Esophagus (tissue), 2 donors: ENCODE results near the gene SULF2. TPM values are rescaled to one million over a fixed set of nuclear protein-coding genes. Genes with fewer than 3 reads are reported as not detected.

Source experiments
- H3K27ac ChIP-seq, 2 donors: one replicate each; pipeline ENCODE4 v1.5.1; 2013; ENCODE audit warnings: low read depth in 2 of 2, mild to moderate bottlenecking in 2 of 2, inconsistent platforms in 1 of 2, low read length in 1 of 2, moderate library complexity in 1 of 2
- H3K27me3 ChIP-seq, 2 donors: one replicate each; pipeline ENCODE4 v1.6.1; 2013; ENCODE audit warnings: low read length in 2 of 2, control low read depth in 1 of 2, mild to moderate bottlenecking in 1 of 2; ENCODE audit not compliant: insufficient read depth in 2 of 2, control insufficient read depth in 1 of 2
- H3K36me3 ChIP-seq, 2 donors: one replicate each; pipeline ENCODE4 v1.6.1; 2013; ENCODE audit warnings: low read length in 1 of 2; ENCODE audit not compliant: control insufficient read depth in 2 of 2, insufficient read depth in 2 of 2
- H3K4me1 ChIP-seq, 2 donors: one replicate each; pipeline ENCODE4 v1.6.1; 2013; ENCODE audit warnings: low read length in 1 of 2; ENCODE audit not compliant: control insufficient read depth in 2 of 2, insufficient read depth in 2 of 2
- H3K4me3 ChIP-seq, 2 donors: one replicate each; pipeline ENCODE4 v1.5.1; 2013; ENCODE audit warnings: low read length in 2 of 2, mild to moderate bottlenecking in 2 of 2, low read depth in 1 of 2, moderate library complexity in 1 of 2
- H3K9me3 ChIP-seq, 2 donors: one replicate each; pipeline ENCODE4 v1.6.1; 2013; ENCODE audit warnings: mild to moderate bottlenecking in 2 of 2, low read depth in 1 of 2, low read length in 1 of 2, moderate library complexity in 1 of 2; ENCODE audit not compliant: control insufficient read depth in 2 of 2, insufficient read depth in 1 of 2
- WGBS, 2 donors: extraction: QIAGEN DNeasy Blood & Tissue Kit; methylation state at CpG; one replicate each; pipeline ENCODE4 v1.1.7; 2013; 5-methylcytosine and 5-hydroxymethylcytosine counted together
- polyA plus RNA-seq, 2 donors: library from polyadenylated mRNA; stranded (reverse); fragments of 200-250 nt; gene quantifications; one replicate each; pipeline ENCODE4 v1.2.3, GENCODE V29; 2013
- donor health status: healthy with polysubstance abuse.
- donor health status: Bipolar disorder and iron deficiency.

Gene SULF2
- polyA plus RNA-seq, 2 donors, result 47.3 to 153 TPM

DNA sequence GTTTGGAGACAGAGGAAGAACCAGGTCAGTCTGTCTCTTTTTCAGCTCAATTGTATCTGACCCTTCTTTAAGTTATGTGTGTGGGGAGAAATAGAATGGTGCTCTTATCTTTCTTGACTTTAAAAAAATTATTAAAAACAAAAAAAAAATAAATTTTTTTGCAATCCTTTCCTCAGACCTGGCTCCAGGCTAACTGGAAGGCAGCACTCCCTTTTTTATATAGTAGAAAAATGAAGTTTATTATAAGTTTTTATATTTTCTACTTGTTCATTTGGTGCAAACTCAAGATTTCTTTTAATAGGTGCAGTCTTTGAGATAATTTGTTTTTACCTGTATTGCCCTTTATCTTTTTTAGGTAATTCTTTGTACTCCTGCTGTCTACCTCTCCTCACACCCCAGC is 129.6 kb downstream of the SULF2 start:
- Histone ChIP-seq H3K9me3 (no peaks in the 10 kb centered on the region), H3K27me3 (no peaks in the 10 kb centered on the region), H3K27ac (no peak overlapping the region), H3K4me1 (no peaks in the 10 kb centered on the region), H3K4me3 (no peak overlapping the region), H3K36me3 (peaks cover 13 to 24% of the 10 kb centered on the region in 2 donors)

DNA sequence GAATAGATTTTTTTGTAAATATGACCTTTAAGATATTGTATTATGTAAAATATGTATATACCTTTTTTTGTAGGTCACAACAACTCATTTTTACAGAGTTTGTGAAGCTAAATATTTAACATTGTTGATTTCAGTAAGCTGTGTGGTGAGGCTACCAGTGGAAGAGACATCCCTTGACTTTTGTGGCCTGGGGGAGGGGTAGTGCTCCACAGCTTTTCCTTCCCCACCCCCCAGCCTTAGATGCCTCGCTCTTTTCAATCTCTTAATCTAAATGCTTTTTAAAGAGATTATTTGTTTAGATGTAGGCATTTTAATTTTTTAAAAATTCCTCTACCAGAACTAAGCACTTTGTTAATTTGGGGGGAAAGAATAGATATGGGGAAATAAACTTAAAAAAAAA is 130.9 kb downstream of the SULF2 start:
- Histone ChIP-seq H3K4me1 (no peaks in the 10 kb centered on the region), H3K27me3 (no peaks in the 10 kb centered on the region), H3K36me3 (peaks cover 9 to 20% of the 10 kb centered on the region in 2 donors), H3K4me3 (no peak overlapping the region), H3K27ac (no peak overlapping the region), H3K9me3 (no peaks in the 10 kb centered on the region)
- WGBS, 2 donors, result 93 to 96% methylated on average over 1 of the region's 1 CpG

DNA sequence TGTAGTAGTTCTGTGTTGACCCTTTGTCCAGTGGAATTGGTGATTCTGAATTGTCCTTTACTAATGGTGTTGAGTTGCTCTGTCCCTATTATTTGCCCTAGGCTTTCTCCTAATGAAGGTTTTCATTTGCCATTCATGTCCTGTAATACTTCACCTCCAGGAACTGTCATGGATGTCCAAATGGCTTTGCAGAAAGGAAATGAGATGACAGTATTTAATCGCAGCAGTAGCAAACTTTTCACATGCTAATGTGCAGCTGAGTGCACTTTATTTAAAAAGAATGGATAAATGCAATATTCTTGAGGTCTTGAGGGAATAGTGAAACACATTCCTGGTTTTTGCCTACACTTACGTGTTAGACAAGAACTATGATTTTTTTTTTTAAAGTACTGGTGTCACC is 131.4 kb downstream of the SULF2 start:
- no peaks in the 10 kb centered on the region for H3K9me3 ChIP-seq
- H3K4me3 ChIP-seq, result no peak overlapping the region
- no peak overlapping the region for H3K27ac ChIP-seq
- H3K4me1 ChIP-seq, result no peaks in the 10 kb centered on the region
- peaks cover 9 to 20% of the 10 kb centered on the region in 2 donors for H3K36me3 ChIP-seq
- 69 to 73% methylated on average over 2 of the region's 2 CpGs for WGBS, 2 donors
- no peaks in the 10 kb centered on the region for H3K27me3 ChIP-seq

DNA sequence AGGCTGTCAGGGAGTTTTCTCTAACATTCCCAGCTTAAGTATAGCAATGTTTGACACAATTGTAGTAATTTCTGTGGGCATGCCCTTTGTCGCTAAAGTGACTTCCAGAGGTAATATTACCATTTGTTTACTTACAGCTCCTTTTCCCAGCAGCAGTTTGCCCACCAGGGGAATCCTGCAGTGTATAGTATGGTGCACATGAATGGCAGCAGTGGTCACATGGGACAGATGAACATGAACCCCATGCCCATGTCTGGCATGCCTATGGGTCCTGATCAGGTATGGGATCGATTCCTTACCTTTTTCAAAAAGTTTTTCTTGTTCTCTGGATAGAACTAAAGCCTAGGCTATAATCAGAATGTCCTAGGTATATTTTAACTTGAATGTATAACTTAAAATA is 132.5 kb downstream of the SULF2 start:
- Histone ChIP-seq H3K36me3 (peaks cover 6 to 23% of the 10 kb centered on the region in 2 donors), H3K4me1 (no peaks in the 10 kb centered on the region), H3K4me3 (no peak overlapping the region), H3K27ac (no peak overlapping the region), H3K9me3 (no peaks in the 10 kb centered on the region), H3K27me3 (no peaks in the 10 kb centered on the region)
- WGBS, 2 donors, result 92 to 97% methylated on average over 2 of the region's 2 CpGs

DNA sequence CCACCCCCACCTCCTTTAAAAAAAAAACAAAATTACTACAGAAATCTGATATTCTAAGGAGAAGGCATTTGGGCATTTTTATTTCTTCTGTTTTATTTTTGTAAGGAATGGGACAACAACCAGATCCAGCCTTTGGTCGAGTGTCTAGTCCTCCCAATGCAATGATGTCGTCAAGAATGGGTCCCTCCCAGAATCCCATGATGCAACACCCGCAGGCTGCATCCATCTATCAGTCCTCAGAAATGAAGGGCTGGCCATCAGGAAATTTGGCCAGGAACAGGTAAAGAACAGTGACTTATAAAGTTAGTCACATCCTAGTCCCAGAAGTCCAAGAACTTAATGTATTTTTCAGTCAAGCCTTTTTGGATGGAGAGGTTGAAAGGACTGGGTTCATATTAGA is 133.0 kb downstream of the SULF2 start:
- WGBS, 2 donors, result 84 to 86% methylated on average over 3 of the region's 3 CpGs
- H3K4me3 ChIP-seq, result no peak overlapping the region
- H3K4me1 ChIP-seq, result no peaks in the 10 kb centered on the region
- H3K27ac ChIP-seq, result no peak overlapping the region
- H3K9me3 ChIP-seq, result no peaks in the 10 kb centered on the region
- H3K27me3 ChIP-seq, result no peaks in the 10 kb centered on the region
- peaks cover 6 to 23% of the 10 kb centered on the region in 2 donors for H3K36me3 ChIP-seq

DNA sequence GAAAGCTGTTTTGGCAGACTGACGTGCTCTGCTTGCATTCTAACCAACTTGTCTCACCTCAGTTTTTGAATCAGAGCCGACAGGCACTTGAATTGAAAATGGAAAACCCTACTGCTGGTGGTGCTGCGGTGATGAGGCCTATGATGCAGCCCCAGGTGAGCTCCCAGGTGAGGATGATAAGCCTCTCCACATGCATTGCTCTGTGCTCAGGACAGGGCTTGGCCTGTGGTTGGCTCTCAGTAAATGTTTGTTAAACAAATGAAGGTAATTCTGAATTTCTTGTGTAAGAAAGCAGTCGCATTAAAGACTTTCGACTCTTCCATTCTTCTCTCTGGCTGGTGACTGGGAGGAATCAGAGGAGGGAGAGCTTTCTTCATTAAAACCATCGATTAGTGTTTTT is 136.3 kb downstream of the SULF2 start:
- Histone ChIP-seq H3K4me1 (no peaks in the 10 kb centered on the region), H3K4me3 (no peak overlapping the region), H3K27me3 (no peaks in the 10 kb centered on the region), H3K27ac (peak overlapping the region in 1 of 2 donors; percentile 2), H3K36me3 (peaks cover 8 to 26% of the 10 kb centered on the region in 2 donors), H3K9me3 (no peaks in the 10 kb centered on the region)
- 88 to 90% methylated on average over 6 of the region's 6 CpGs for WGBS, 2 donors

DNA sequence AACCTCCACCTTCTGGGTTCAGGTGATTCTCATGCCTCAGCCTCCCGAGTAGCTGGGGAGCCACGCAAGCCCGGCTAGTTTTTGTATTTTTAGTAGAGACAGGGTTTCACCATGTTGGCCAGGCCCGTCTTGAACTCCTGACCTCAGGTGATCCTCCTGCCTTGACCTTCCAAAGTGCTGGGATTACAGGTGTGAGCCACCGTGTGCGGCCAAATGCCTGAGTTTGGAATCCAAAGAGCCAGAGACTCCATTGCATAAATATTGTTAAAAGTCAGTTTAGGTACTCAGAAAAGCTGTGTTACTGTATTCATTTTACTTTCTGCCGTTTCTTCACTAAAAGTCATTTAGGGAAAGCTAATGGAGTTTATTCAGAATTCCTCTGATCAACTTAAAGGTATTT is 137.3 kb downstream of the SULF2 start:
- Histone ChIP-seq H3K27me3 (no peaks in the 10 kb centered on the region), H3K36me3 (peaks cover 6 to 23% of the 10 kb centered on the region in 2 donors), H3K27ac (no peak overlapping the region), H3K4me3 (no peak overlapping the region), H3K4me1 (no peaks in the 10 kb centered on the region), H3K9me3 (no peaks in the 10 kb centered on the region)
- 90 to 91% methylated on average over 7 of the region's 7 CpGs for WGBS, 2 donors

DNA sequence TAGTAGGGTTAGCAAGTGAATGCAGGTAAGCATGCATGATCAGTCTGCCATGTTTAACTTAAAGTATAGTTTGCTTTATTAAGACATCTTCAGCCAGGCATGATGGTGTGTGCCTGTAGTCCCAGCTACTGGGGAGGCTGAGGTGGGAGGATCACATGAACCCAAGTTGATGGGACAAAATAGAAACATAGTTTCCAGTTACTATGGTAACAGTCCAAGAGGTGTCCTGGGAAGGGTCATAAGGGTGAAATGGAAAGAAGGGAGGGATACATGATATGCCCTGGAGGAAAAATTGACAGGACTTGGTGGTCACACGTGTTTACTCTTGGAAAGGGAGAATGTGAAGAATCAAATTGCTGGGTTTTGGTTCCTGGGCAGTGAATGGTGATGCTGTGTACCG is 139.6 kb downstream of the SULF2 start:
- no peaks in the 10 kb centered on the region for H3K4me1 ChIP-seq
- no peaks in the 10 kb centered on the region for H3K27me3 ChIP-seq
- no peak overlapping the region for H3K4me3 ChIP-seq
- 68 to 89% methylated on average over 2 of the region's 2 CpGs for WGBS, 2 donors
- H3K36me3 ChIP-seq, result peaks cover 5 to 23% of the 10 kb centered on the region in 2 donors
- no peak overlapping the region for H3K27ac ChIP-seq
- no peaks in the 10 kb centered on the region for H3K9me3 ChIP-seq

DNA sequence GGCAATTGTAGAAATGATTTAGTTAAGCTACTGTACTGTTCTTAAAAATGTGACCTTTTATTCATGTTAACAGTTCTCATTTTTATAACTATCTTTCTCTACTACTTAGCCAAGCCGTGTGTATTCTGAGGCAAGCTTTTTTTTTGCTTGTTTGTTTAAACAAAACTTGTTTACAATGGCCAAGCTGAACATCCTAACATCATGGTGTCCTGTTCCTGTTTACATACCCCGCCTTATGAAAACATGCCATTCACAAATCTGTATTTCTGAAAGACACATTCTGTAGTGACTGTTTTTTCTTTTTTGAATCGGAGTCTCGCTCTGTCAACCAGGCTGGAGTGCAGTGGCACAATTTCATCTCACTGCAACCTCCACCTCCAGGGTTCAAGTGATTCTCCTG is 142.7 kb downstream of the SULF2 start:
- Histone ChIP-seq H3K4me1 (no peaks in the 10 kb centered on the region), H3K36me3 (peaks cover 11 to 15% of the 10 kb centered on the region in 2 donors), H3K27me3 (no peaks in the 10 kb centered on the region), H3K9me3 (no peaks in the 10 kb centered on the region), H3K4me3 (no peak overlapping the region), H3K27ac (no peak overlapping the region)
- 84 to 89% methylated on average over 4 of the region's 4 CpGs for WGBS, 2 donors

DNA sequence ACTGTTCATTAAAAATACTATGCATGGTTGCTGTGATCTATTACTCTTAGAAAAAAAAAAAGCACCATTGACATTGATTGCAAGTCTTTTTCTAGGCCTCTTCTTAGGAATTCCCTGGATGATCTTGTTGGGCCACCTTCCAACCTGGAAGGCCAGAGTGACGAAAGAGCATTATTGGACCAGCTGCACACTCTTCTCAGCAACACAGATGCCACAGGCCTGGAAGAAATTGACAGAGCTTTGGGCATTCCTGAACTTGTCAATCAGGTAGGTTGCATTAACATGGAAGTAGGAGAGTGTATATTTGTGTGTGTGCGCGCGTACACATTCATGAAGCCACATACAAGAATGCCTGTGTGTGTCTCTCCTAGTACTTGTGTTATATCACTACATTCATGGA is 143.2 kb downstream of the SULF2 start:
- 94 to 96% methylated on average over 4 of the region's 4 CpGs for WGBS, 2 donors

More for the DNA sequence above, 143.2 kb downstream of the SULF2 start:
- Histone ChIP-seq H3K4me3 (no peak overlapping the region), H3K9me3 (no peaks in the 10 kb centered on the region), H3K4me1 (no peaks in the 10 kb centered on the region), H3K27me3 (no peaks in the 10 kb centered on the region), H3K36me3 (peaks cover 11 to 14% of the 10 kb centered on the region in 2 donors), H3K27ac (no peak overlapping the region)
